MM.1S (cell line): ENCODE results near the gene FEN1.

Source experiments
- DNase-seq: peaks from one replicate; pipeline ENCODE4 v3.0.0-alpha.2; 2015
- H2AFZ ChIP-seq: fragments of 300-600 bp; sonication (generic); 2 replicates; pipeline ENCODE4 v1.6.0; 2016; ENCODE audit warnings: antibody characterized with exemption, low read length
- H3F3A ChIP-seq: fragments of 300-600 bp; sonication (generic); 2 replicates; pipeline ENCODE4 v1.6.1; 2016; ENCODE audit warnings: mild to moderate bottlenecking, antibody characterized with exemption, low read length, moderate library complexity, mixed read lengths; ENCODE audit not compliant: insufficient read depth
- H3K27ac ChIP-seq: fragments of 300-600 bp; sonication (generic); 2 replicates; pipeline ENCODE4 v1.5.1; 2016; ENCODE audit warnings: mild to moderate bottlenecking, low read length
- H3K27me3 ChIP-seq: fragments of 300-600 bp; sonication (generic); replicated peaks from 2 replicates; pipeline ENCODE4 v1.6.0; 2016; ENCODE audit warnings: low read length; ENCODE audit not compliant: insufficient read depth
- H3K36me3 ChIP-seq: fragments of 300-600 bp; sonication (generic); replicated peaks from 2 replicates; pipeline ENCODE4 v1.6.1; 2016; ENCODE audit warnings: mild to moderate bottlenecking, low read length, mixed read lengths; ENCODE audit not compliant: insufficient read depth
- H3K4me1 ChIP-seq: fragments of 300-600 bp; sonication (generic); 2 replicates; pipeline ENCODE4 v1.6.1; 2016; ENCODE audit warnings: low read length, mixed read lengths
- H3K4me2 ChIP-seq: fragments of 300-600 bp; sonication (generic); 2 replicates; pipeline ENCODE4 v1.6.0; 2016; ENCODE audit warnings: low read depth, low read length
- H3K4me3 ChIP-seq: fragments of 300-600 bp; sonication (generic); 2 replicates; pipeline ENCODE4 v1.5.1; 2016; ENCODE audit warnings: low read length, mixed read lengths
- H3K79me2 ChIP-seq: fragments of 300-600 bp; sonication (generic); 2 replicates; pipeline ENCODE4 v1.6.1; 2016; ENCODE audit warnings: mixed run types, low read length, mixed read lengths
- H3K9ac ChIP-seq: fragments of 300-600 bp; sonication (generic); 2 replicates; pipeline ENCODE4 v1.6.1; 2016; ENCODE audit warnings: low read length, mixed read lengths
- H3K9me2 ChIP-seq: fragments of 300-600 bp; sonication (generic); replicated peaks from 2 replicates; pipeline ENCODE4 v1.6.1; 2016; ENCODE audit warnings: mild to moderate bottlenecking, low read length, mixed read lengths; ENCODE audit not compliant: insufficient read depth
- H3K9me3 ChIP-seq: fragments of 300-600 bp; sonication (generic); replicated peaks from 2 replicates; pipeline ENCODE4 v1.6.1; 2016; ENCODE audit warnings: mild to moderate bottlenecking, low read length, mixed read lengths; ENCODE audit not compliant: insufficient read depth
- H4K20me1 ChIP-seq: fragments of 300-600 bp; sonication (generic); 2 replicates; pipeline ENCODE4 v1.6.1; 2016; ENCODE audit warnings: mild to moderate bottlenecking, low read length, moderate library complexity, mixed read lengths; ENCODE audit not compliant: insufficient read depth
- EZH2 ChIP-seq: fragments of 300-600 bp; sonication (generic); optimal IDR thresholded peaks from 2 replicates; pipeline ENCODE3; 2017; ENCODE audit warnings: low read depth, mild to moderate bottlenecking, antibody characterized with exemption, low read length, mixed read lengths
- EZH2phosphoT487 ChIP-seq: fragments of 300-600 bp; sonication (generic); IDR thresholded peaks from 2 replicates; pipeline ENCODE4 v1.6.1; 2018; ENCODE audit warnings: antibody characterized with exemption, low read length
- TF ChIP-seq, protein P1 (sequence below): fragments of 300-600 bp; sonication (generic); IDR thresholded peaks from 2 replicates; pipeline ENCODE4 v1.5.1; 2016; ENCODE audit warnings: antibody characterized with exemption, low read length, mixed read lengths

The FEN1 gene

DNA sequence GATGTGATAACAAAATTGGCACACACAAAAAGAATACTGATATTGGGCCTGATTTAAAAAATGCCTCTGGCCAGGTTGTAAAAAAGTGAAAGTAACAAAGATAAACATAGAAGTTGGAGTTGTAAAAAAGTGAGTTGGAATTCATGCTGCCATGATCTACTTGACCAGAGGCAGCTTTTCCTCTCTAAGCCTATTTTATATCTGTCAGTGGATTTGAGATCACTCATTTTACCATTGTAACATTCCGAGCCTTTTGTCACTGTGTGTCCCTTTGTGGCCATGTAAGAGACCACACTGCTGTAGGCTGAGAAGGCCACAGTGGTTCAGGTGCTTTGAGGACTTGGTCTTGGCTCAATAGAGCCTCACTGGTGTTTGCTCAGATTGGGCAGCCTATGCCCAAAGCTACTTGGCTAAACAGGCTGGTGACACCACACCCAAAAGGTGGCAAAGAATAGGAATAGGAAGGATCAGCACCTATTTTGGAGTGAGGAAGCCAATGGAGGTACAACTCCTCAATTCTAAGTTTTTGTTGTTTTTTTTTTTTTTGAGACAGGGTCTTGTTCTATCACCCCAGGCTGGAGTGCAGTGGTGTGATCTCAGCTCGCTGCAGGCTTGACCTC is 7.1 kb downstream of the FEN1 start:
- peaks cover 12% of the 10 kb centered on the region; the same call in 1 of the 2 replicates for H3F3A ChIP-seq
- peaks cover 7% of the 10 kb centered on the region; the same call in 1 of the 2 replicates for H3K36me3 ChIP-seq
- no peaks in the 10 kb centered on the region for H3K4me1 ChIP-seq
- TF ChIP-seq EZH2 (no peak), EZH2phosphoT487 (no peak)
- TF ChIP-seq, protein P1, sequence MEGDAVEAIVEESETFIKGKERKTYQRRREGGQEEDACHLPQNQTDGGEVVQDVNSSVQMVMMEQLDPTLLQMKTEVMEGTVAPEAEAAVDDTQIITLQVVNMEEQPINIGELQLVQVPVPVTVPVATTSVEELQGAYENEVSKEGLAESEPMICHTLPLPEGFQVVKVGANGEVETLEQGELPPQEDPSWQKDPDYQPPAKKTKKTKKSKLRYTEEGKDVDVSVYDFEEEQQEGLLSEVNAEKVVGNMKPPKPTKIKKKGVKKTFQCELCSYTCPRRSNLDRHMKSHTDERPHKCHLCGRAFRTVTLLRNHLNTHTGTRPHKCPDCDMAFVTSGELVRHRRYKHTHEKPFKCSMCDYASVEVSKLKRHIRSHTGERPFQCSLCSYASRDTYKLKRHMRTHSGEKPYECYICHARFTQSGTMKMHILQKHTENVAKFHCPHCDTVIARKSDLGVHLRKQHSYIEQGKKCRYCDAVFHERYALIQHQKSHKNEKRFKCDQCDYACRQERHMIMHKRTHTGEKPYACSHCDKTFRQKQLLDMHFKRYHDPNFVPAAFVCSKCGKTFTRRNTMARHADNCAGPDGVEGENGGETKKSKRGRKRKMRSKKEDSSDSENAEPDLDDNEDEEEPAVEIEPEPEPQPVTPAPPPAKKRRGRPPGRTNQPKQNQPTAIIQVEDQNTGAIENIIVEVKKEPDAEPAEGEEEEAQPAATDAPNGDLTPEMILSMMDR: no peak
- H3K27ac ChIP-seq: no peak overlapping the region
- H3K9me3 ChIP-seq: no peaks in the 10 kb centered on the region
- peaks cover 79% of the 10 kb centered on the region for H3K79me2 ChIP-seq
- DNase-seq: no peak
- no peak overlapping the region for H3K4me2 ChIP-seq
- no peak overlapping the region for H3K9ac ChIP-seq
- no peaks in the 10 kb centered on the region for H3K9me2 ChIP-seq
- H4K20me1 ChIP-seq: peaks cover 24% of the 10 kb centered on the region
- H3K27me3 ChIP-seq: no peaks in the 10 kb centered on the region
- no peak overlapping the region for H2AFZ ChIP-seq
- no peak overlapping the region for H3K4me3 ChIP-seq

DNA sequence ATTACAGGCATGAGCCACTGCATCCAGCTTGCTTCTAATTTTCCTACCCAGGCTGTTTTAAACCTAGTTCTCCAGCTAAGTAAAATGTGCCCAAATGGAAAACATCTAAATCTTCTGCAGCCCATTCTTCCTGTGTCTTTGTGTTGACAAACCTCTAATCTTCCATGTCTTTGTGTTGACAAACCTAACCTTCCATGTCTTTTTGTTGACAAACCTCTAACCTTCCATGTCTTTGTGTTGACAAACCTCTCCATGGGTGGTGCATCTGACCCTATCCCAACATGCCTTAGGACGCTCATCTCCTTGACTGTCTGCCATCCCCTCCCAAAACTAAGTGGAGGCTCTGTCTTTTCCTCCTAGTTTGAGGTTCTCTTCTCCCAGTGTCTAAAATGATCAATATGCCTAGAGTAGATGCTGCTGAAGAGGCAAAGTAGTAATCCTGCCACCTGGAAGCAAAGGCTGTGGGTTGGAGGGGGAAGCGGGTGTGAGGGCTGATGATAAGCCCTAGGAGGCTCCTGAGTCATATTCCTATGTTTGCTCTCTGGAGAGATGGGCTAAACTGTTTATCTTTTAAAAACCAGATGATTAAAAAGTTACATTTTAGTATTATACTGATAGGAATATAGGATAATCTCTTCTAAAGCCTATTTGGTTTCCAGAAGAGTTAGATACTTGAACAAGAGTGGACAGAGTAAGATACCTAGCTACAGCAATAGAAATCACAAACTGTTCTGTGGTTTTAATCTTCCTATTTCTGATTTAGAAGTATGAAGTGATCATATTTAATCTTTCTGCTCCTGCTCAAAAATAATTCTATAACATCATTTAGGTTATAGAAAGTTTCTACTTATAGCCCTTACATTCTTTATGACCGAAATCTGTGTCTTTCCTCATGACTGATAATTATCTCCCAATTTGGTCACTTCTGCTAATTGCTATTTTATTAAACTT is 7.9 kb downstream of the FEN1 start:
- no peaks in the 10 kb centered on the region for H3K27me3 ChIP-seq
- TF ChIP-seq EZH2 (no peak), EZH2phosphoT487 (no peak)
- TF ChIP-seq, protein P1: no peak
- no peak overlapping the region for H3K27ac ChIP-seq
- H3K79me2 ChIP-seq: peaks cover 71% of the 10 kb centered on the region
- no peak overlapping the region for H3K4me2 ChIP-seq
- peaks cover 12% of the 10 kb centered on the region; the same call in 1 of the 2 replicates for H3F3A ChIP-seq
- no peaks in the 10 kb centered on the region for H3K9me2 ChIP-seq
- H3K9ac ChIP-seq: no peak overlapping the region
- H3K9me3 ChIP-seq: no peaks in the 10 kb centered on the region
- H3K36me3 ChIP-seq: peaks cover 7% of the 10 kb centered on the region; the same call in 1 of the 2 replicates
- peaks cover 16% of the 10 kb centered on the region; the same call in 1 of the 2 replicates for H4K20me1 ChIP-seq
- H3K4me3 ChIP-seq: no peak overlapping the region
- DNase-seq: no peak
- H2AFZ ChIP-seq: no peak overlapping the region
- H3K4me1 ChIP-seq: no peaks in the 10 kb centered on the region

DNA sequence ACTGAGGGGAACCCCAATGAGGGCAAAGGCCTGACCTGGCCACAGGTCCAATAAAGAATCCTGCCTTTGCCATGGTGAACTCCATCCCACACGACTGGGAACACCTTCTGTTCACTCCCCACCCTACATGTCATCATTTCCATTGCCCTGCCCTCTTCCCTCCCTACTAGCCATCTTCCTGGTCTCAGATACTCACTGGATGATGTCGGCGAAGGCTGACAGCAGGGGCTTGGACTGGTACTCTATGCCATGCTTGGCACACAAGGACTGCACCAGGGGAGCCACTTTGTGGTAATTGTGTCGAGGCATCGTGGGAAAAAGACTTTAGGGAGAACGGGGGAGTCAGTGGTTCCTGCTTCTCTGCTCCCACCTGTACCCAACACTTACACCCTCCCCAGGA is 9.9 kb downstream of the FEN1 start:
- no peak for DNase-seq
- Histone ChIP-seq H3K79me2 (peaks cover 51% of the 10 kb centered on the region), H3K4me2 (no peak overlapping the region), H4K20me1 (peaks cover 4% of the 10 kb centered on the region; the same call in 1 of the 2 replicates), H3K9me2 (no peaks in the 10 kb centered on the region), H3K36me3 (peaks cover 5% of the 10 kb centered on the region; the same call in 1 of the 2 replicates), H3K4me1 (no peaks in the 10 kb centered on the region), H3K27me3 (no peaks in the 10 kb centered on the region), H3K9me3 (no peaks in the 10 kb centered on the region), H3F3A (0 out of 2 replicates have a peak, but pooled peaks cover 4% of the 10 kb centered on the region), H3K27ac (no peak overlapping the region), H2AFZ (no peak overlapping the region), H3K4me3 (no peak overlapping the region), H3K9ac (no peak overlapping the region)
- TF ChIP-seq EZH2: no peak
- TF ChIP-seq, protein P1: no peak
- TF ChIP-seq EZH2phosphoT487: no peak
